HCT116 (cell line): ENCODE data around the gene NOL9. TPM values are rescaled to one million over a fixed set of nuclear protein-coding genes. Genes with fewer than 3 reads are reported as not detected.

Experiments
- ATAC-seq: fragments of 200-7000 bp; cut with Tn5 transposase; 2 replicates; pipeline ENCODE4 v1.9.1; 2020; ENCODE audit warnings: mild to moderate bottlenecking, moderate library complexity
- BruUV-seq: library from RNA; stranded (reverse); fragments of 400-500 nt; replicated peaks from 2 replicates; lab custom pipeline; 2021; lab: Mats Ljungman, UMichigan
- CTCF ChIA-PET: fragments of 300-600 bp; sonication (Branson Sonifier 250); formaldehyde crosslinking; loops from one replicate; lab custom pipeline; 2021; ENCODE audit warnings: antibody characterized with exemption; lab: Charles Lee
- POLR2A ChIA-PET: fragments of 300-600, 350-600 bp; sonication (Branson Sonifier 250); formaldehyde crosslinking; loops from one replicate; lab custom pipeline; 2021; ENCODE audit warnings: antibody characterized with exemption; lab: Charles Lee
- RAD21 ChIA-PET, 2 experiments: fragments of 300-600 bp; sonication (Branson Sonifier 250); formaldehyde crosslinking; loops; one replicate each; lab custom pipeline; 2023; ENCODE audit warnings: low total read pairs in 2 of 2; ENCODE audit not compliant: uncharacterized antibody in 2 of 2, unreplicated experiment in 2 of 2, low non-redundant PET in 1 of 2; lab: Charles Lee
- DNase-seq: peaks from one replicate; pipeline ENCODE4 v3.0.0-alpha.2; 2010; ENCODE audit warnings: low read depth, low spot score
- H2AFZ ChIP-seq: fragments of 200-600 bp; shearing (Covaris generic), sonication (generic); 2 replicates; pipeline ENCODE4 v1.6.1; 2017; ENCODE audit warnings: low read depth, mixed run types, mixed read lengths, antibody characterized with exemption, low read length; ENCODE audit not compliant: poor library complexity, severe bottlenecking
- H3K27ac ChIP-seq: 2 replicates; pipeline ENCODE4 v1.5.1; 2012; ENCODE audit warnings: low read depth, low read length
- H3K27me3 ChIP-seq: fragments of 200-600 bp; sonication (generic); 2 replicates; pipeline ENCODE4 v1.6.1; 2016; ENCODE audit warnings: mixed run types, low read length, mixed read lengths; ENCODE audit not compliant: insufficient read depth
- H3K36me3 ChIP-seq, 2 experiments: fragments of 200-500 bp in 1 of 2; fragments of 200-600 bp in 1 of 2; sonication (Bioruptor generic) in 1 of 2; sonication (generic) in 1 of 2; 2 replicates each; pipeline versions ENCODE4 v1.5.1 to v1.6.1; 2014 to 2016; ENCODE audit warnings: low read length in 2 of 2, inconsistent platforms in 1 of 2, mixed read lengths in 1 of 2, mixed run types in 1 of 2; ENCODE audit not compliant: insufficient read depth in 2 of 2, control insufficient read depth in 1 of 2
- H3K4me1 ChIP-seq, 2 experiments: fragments of 200-600 bp in 1 of 2; sonication (generic) in 1 of 2; 2 replicates each; pipeline versions ENCODE4 v1.5.1 to v1.6.1; 2012 to 2017; ENCODE audit warnings: low read length in 2 of 2, inconsistent platforms in 1 of 2, mild to moderate bottlenecking in 1 of 2, mixed read lengths in 1 of 2, mixed run types in 1 of 2, moderate library complexity in 1 of 2; ENCODE audit not compliant: insufficient read depth in 2 of 2, control insufficient read depth in 1 of 2
- H3K4me2 ChIP-seq: fragments of 200-600 bp; sonication (generic); 2 replicates; pipeline ENCODE4 v1.6.1; 2017; ENCODE audit warnings: mixed run types, low read length, mixed read lengths
- H3K4me3 ChIP-seq, 2 experiments: fragments of 200-600 bp in 1 of 2; sonication (generic) in 1 of 2; replicated peaks in 1 of 2; 2 replicates each; pipeline ENCODE4 v1.5.1; 2011 to 2016; ENCODE audit warnings: low read length in 2 of 2, control low read depth in 1 of 2, low read depth in 1 of 2, mild to moderate bottlenecking in 1 of 2, mixed read lengths in 1 of 2, mixed run types in 1 of 2
- H3K79me2 ChIP-seq: fragments of 200-600 bp; sonication (generic); 2 replicates; pipeline ENCODE4 v1.6.1; 2017; ENCODE audit warnings: mild to moderate bottlenecking, mixed run types, low read length, moderate library complexity, mixed read lengths; ENCODE audit not compliant: insufficient read depth
- H3K9ac ChIP-seq: fragments of 200-600 bp; sonication (generic); 2 replicates; pipeline ENCODE4 v1.6.1; 2016; ENCODE audit warnings: low read length, mixed read lengths
- H3K9me2 ChIP-seq: fragments of 200-600 bp; sonication (generic), shearing (Covaris generic); 2 replicates; pipeline ENCODE4 v1.6.1; 2017; ENCODE audit warnings: mixed run types, mild to moderate bottlenecking, moderate library complexity; ENCODE audit not compliant: insufficient read depth
- H3K9me3 ChIP-seq, 2 experiments: fragments of 200-500 bp in 1 of 2; fragments of 200-600 bp in 1 of 2; sonication (Bioruptor generic) in 1 of 2; sonication (generic) in 1 of 2; 2 replicates each; pipeline ENCODE4 v1.6.1; 2014 to 2017; ENCODE audit warnings: low read length in 2 of 2, mixed read lengths in 2 of 2, inconsistent platforms in 1 of 2, low read depth in 1 of 2, mild to moderate bottlenecking in 1 of 2, mixed run types in 1 of 2, moderate library complexity in 1 of 2; ENCODE audit not compliant: control insufficient read depth in 1 of 2, insufficient read depth in 1 of 2
- H4K20me1 ChIP-seq: fragments of 200-600 bp; sonication (generic), shearing (Covaris generic); 2 replicates; pipeline ENCODE4 v1.6.1; 2017; ENCODE audit warnings: mixed run types, mild to moderate bottlenecking, moderate library complexity; ENCODE audit not compliant: insufficient read depth
- ATF3 ChIP-seq: IDR thresholded peaks from 2 replicates; pipeline ENCODE4 v1.6.1; 2012
- CBX3 ChIP-seq: IDR thresholded peaks from 2 replicates; pipeline ENCODE4 v1.6.1; 2012; ENCODE audit warnings: low read depth
- EGR1 ChIP-seq: IDR thresholded peaks from 2 replicates; pipeline ENCODE4 v1.6.1; 2012; ENCODE audit warnings: low read depth
- ELF1 ChIP-seq: IDR thresholded peaks from 2 replicates; pipeline ENCODE4 v1.6.1; 2012; ENCODE audit warnings: low read depth, borderline replicate concordance
- POLR2A ChIP-seq: IDR thresholded peaks from 2 replicates; pipeline ENCODE4 v1.7.0; 2011; ENCODE audit warnings: borderline replicate concordance; ENCODE audit not compliant: insufficient read depth, insufficient read length; ENCODE audit errors: extremely low read depth
- RAD21 ChIP-seq: IDR thresholded peaks from 2 replicates; pipeline ENCODE4 v1.6.1; 2012; ENCODE audit warnings: low read depth, mild to moderate bottlenecking
- SIN3A ChIP-seq: IDR thresholded peaks from 2 replicates; pipeline ENCODE4 v1.6.1; 2012; ENCODE audit warnings: low read depth
- SP1 ChIP-seq: IDR thresholded peaks from 2 replicates; pipeline ENCODE4 v1.6.1; 2012; ENCODE audit warnings: low read depth
- intact Hi-C: fragments of 100-400 bp; cut with micrococcal nuclease; formaldehyde crosslinking; loops from 2 replicates; pipeline ENCODE4 v1.10.0; 2022
- total RNA-seq: library from RNA; stranded (reverse); gene quantifications from one replicate; pipeline ENCODE4 v1.2.1, GENCODE V29; 2021; ENCODE audit not compliant: unreplicated experiment
- TF ChIP-seq, protein P1 (sequence below), 3 experiments: fragments of 200-600 bp in 1 of 3; sonication (generic) in 1 of 3; IDR thresholded peaks in 2 of 3; conservative IDR thresholded peaks in 1 of 3; 2 replicates each; pipeline ENCODE4 v1.5.1; 2012 to 2017; ENCODE audit warnings: low read depth in 2 of 3, low read length in 2 of 3, antibody characterized with exemption in 1 of 3, borderline replicate concordance in 1 of 3, control low read depth in 1 of 3, mild to moderate bottlenecking in 1 of 3, mixed read lengths in 1 of 3, mixed run types in 1 of 3, moderate library complexity in 1 of 3; ENCODE audit not compliant: insufficient read depth in 1 of 3

Gene NOL9
- total RNA-seq, 1 experiment from 2014 or later = 46.4 TPM

DNA sequence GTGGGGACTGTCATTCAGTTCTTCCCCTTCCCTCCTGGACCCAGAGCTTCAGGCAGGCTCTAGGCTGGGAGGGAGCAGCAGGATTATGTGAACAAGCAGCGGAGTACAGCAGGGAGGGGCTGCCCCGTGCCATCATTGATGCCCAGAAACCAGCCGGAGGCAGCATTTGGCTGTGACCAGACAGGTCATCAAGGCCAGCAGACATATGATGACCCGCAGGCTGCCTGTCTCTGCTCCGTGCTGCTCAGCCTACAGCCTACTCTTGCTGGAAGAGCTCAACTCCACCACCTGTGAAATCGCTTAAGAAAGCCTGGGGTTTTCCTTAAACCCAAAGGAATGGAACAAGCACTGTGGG lies 43.4 kb upstream of the NOL9 start:
- Histone ChIP-seq H3K9ac (no peak overlapping the region), H3K27me3 (no peaks in the 10 kb centered on the region), H3K79me2 (peaks cover 94% of the 10 kb centered on the region), H3K4me1 (peaks cover 8 to 14% of the 10 kb centered on the region in 2 experiments), H4K20me1 (peaks cover 14% of the 10 kb centered on the region; the same call in 1 of the 2 replicates), H3K4me2 (no peak overlapping the region), H3K36me3 (peaks cover 22 to 66% of the 10 kb centered on the region in 2 experiments; a peak in 3 of 4 replicates), H3K9me3 (no peaks in the 10 kb centered on the region), H3K9me2 (no peaks in the 10 kb centered on the region), H3K27ac (no peak overlapping the region), H2AFZ (no peak overlapping the region), H3K4me3 (no peak overlapping the region)
- ChIA-PET POLR2A (interaction anchor here (0.6 kb wide), 1 partner anchor 18 kb away, joined by 3 read pairs; the partner anchor contains the start of gene ZBTB48), CTCF (no interaction called here), RAD21 (no interaction called here)
- TF ChIP-seq POLR2A = no peak
- no peak for TF ChIP-seq SP1
- no peak for TF ChIP-seq RAD21
- no peak for TF ChIP-seq EGR1
- TF ChIP-seq, protein P1, sequence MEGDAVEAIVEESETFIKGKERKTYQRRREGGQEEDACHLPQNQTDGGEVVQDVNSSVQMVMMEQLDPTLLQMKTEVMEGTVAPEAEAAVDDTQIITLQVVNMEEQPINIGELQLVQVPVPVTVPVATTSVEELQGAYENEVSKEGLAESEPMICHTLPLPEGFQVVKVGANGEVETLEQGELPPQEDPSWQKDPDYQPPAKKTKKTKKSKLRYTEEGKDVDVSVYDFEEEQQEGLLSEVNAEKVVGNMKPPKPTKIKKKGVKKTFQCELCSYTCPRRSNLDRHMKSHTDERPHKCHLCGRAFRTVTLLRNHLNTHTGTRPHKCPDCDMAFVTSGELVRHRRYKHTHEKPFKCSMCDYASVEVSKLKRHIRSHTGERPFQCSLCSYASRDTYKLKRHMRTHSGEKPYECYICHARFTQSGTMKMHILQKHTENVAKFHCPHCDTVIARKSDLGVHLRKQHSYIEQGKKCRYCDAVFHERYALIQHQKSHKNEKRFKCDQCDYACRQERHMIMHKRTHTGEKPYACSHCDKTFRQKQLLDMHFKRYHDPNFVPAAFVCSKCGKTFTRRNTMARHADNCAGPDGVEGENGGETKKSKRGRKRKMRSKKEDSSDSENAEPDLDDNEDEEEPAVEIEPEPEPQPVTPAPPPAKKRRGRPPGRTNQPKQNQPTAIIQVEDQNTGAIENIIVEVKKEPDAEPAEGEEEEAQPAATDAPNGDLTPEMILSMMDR (IDR thresholded peaks at IDR 0.05 in 2 of 3, conservative IDR thresholded peaks at IDR 0.05 in 1 of 3; ENCODE audit: borderline replicate concordance in 1 of 3, insufficient read depth in 1 of 3, low read depth in 2 of 3, low read length in 2 of 3) = no peak
- no peak for TF ChIP-seq ELF1
- no peak for TF ChIP-seq SIN3A
- no peak for TF ChIP-seq CBX3
- TF ChIP-seq ATF3 = no peak
- no peak for ATAC-seq
- no TSS peak for BruUV-seq
- no peak for DNase-seq
- intact Hi-C loops = no loop called here
